ENCODE measurements around the gene NUP85. TPM values are rescaled to one million over a fixed set of nuclear protein-coding genes. Genes with fewer than 3 reads are reported as not detected.

NUP85 gene
- total and polyA plus RNA-seq, 2 donors (not counting 3 experiments of a cell fraction or from before 2014, with no cell fraction given), result 105 to 120 TPM

- no peaks in the 10 kb centered on the region for H3K4me1 ChIP-seq (ENCODE audit: control insufficient read depth, extremely low read depth, insufficient read depth, low read length)
- no peaks in the 10 kb centered on the region for H3K9me3 ChIP-seq (replicated peaks; ENCODE audit: control insufficient read depth, insufficient read depth, low read length)
- H3K79me2 ChIP-seq (ENCODE audit: control insufficient read depth, insufficient read depth, low read length), result no peaks in the 10 kb centered on the region
- BruUV-seq (replicated peaks), result no TSS peak
- dilution Hi-C loops (cut with MboI; ENCODE audit: extremely low pct_ligation_motif_present, low sequenced_read_pairs), result no loop called here
- H3K27ac ChIP-seq (ENCODE audit: insufficient read depth, low read depth, low read length), result no peak overlapping the region
- intact Hi-C loops (cut with micrococcal nuclease), result loop anchor here (2.0 kb wide), 1 partner anchor 163 kb away; the partner anchor contains the start of gene GRB2
- H3K27me3 ChIP-seq (ENCODE audit: control insufficient read depth in 2 of 2, insufficient read depth in 2 of 2, low read length in 2 of 2), result no peaks in the 10 kb centered on the region
- ChIA-PET POLR2A (interaction anchor here (0.5 kb wide), 1 partner anchor 169 kb away, joined by 3 read pairs; no protein-coding TSS in a partner anchor), CTCF (interaction anchor here (0.9 to 7.6 kb wide), 6 partner anchors 8 to 171 kb away, joined by 3 to 91 read pairs (median 4); partner anchors contain the start of gene MIF4GD)
- no peak overlapping the region for H2AFZ ChIP-seq (ENCODE audit: low read depth, low read length)
- peaks cover 5 to 68% of the 10 kb centered on the region in 2 experiments for H3K36me3 ChIP-seq (ENCODE audit: control insufficient read depth in 2 of 2, extremely low read depth in 1 of 2, insufficient read depth in 2 of 2, low read length in 2 of 2)
- DNase-seq (ENCODE audit: low read depth, low spot score), result no peak
- H3K9me1 ChIP-seq (replicated peaks; ENCODE audit: control insufficient read depth, extremely low read depth, insufficient read depth, low read length), result no peaks in the 10 kb centered on the region
- FAIRE-seq, result no peak
- H3K9ac ChIP-seq (replicated peaks; ENCODE audit: extremely low read depth, insufficient read depth, low read length), result no peak overlapping the region
- no peak overlapping the region for H3K4me3 ChIP-seq (replicated peaks in 1 of 3; ENCODE audit: insufficient read depth in 1 of 3, low read depth in 1 of 3, low read length in 3 of 3)
- no peaks in the 10 kb centered on the region for H4K20me1 ChIP-seq (replicated peaks; ENCODE audit: control insufficient read depth, extremely low read depth, insufficient read depth, low read length)
- H3K4me2 ChIP-seq (ENCODE audit: insufficient read depth, low read length), result no peak overlapping the region
- no peak for TF ChIP-seq MYC (IDR thresholded peaks at IDR 0.05; ENCODE audit: low read depth, low read length)
- no peak for TF ChIP-seq CTCF (IDR thresholded peaks at IDR 0.05; ENCODE audit: extremely low read depth in 1 of 2, insufficient read depth in 1 of 2, low read depth in 1 of 2, low read length in 2 of 2)
- TF ChIP-seq POLR2AphosphoS5 (IDR thresholded peaks at IDR 0.05; ENCODE audit: insufficient read depth, low read depth, low read length), result no peak
- no peak for TF ChIP-seq GATA2 (IDR thresholded peaks at IDR 0.05; ENCODE audit: insufficient read depth, insufficient read length, low read depth, low read length)
These were observed 36.0 kb downstream of the NUP85 start for GRCh38 chr17:75241502-75241901.

GRCh38 chr17:75241996-75242460 lies 36.5 kb downstream of the NUP85 start:
- Histone ChIP-seq H2AFZ (ENCODE audit: low read depth, low read length) (no peak overlapping the region), H3K27me3 (ENCODE audit: control insufficient read depth in 2 of 2, insufficient read depth in 2 of 2, low read length in 2 of 2) (no peaks in the 10 kb centered on the region), H3K4me3 (replicated peaks in 1 of 3; ENCODE audit: insufficient read depth in 1 of 3, low read depth in 1 of 3, low read length in 3 of 3) (no peak overlapping the region), H4K20me1 (replicated peaks; ENCODE audit: control insufficient read depth, extremely low read depth, insufficient read depth, low read length) (no peaks in the 10 kb centered on the region), H3K36me3 (ENCODE audit: control insufficient read depth in 2 of 2, extremely low read depth in 1 of 2, insufficient read depth in 2 of 2, low read length in 2 of 2) (peaks cover 5 to 67% of the 10 kb centered on the region in 2 experiments), H3K9me1 (replicated peaks; ENCODE audit: control insufficient read depth, extremely low read depth, insufficient read depth, low read length) (no peaks in the 10 kb centered on the region), H3K9me3 (replicated peaks; ENCODE audit: control insufficient read depth, insufficient read depth, low read length) (no peaks in the 10 kb centered on the region), H3K4me1 (ENCODE audit: control insufficient read depth, extremely low read depth, insufficient read depth, low read length) (no peaks in the 10 kb centered on the region), H3K4me2 (ENCODE audit: insufficient read depth, low read length) (no peak overlapping the region), H3K27ac (ENCODE audit: insufficient read depth, low read depth, low read length) (no peak overlapping the region), H3K9ac (replicated peaks; ENCODE audit: extremely low read depth, insufficient read depth, low read length) (no peak overlapping the region), H3K79me2 (ENCODE audit: control insufficient read depth, insufficient read depth, low read length) (no peaks in the 10 kb centered on the region)
- ChIA-PET CTCF (interaction anchor here (0.9 to 7.6 kb wide), 6 partner anchors 8 to 170 kb away, joined by 3 to 91 read pairs (median 4); partner anchors contain the start of gene MIF4GD), POLR2A (interaction anchor here (0.5 kb wide), 1 partner anchor 169 kb away, joined by 3 read pairs; no protein-coding TSS in a partner anchor)
- FAIRE-seq (no peak), DNase-seq (ENCODE audit: low read depth, low spot score) (no peak)
- dilution Hi-C loops (cut with MboI; ENCODE audit: extremely low pct_ligation_motif_present, low sequenced_read_pairs) (no loop called here), intact Hi-C loops (cut with micrococcal nuclease) (loop anchor here (2.0 kb wide), 1 partner anchor 163 kb away; the partner anchor contains the start of gene GRB2)
- no TSS peak for BruUV-seq (replicated peaks)
- TF ChIP-seq MYC (IDR thresholded peaks at IDR 0.05; ENCODE audit: low read depth, low read length) (no peak), CTCF (IDR thresholded peaks at IDR 0.05; ENCODE audit: extremely low read depth in 1 of 2, insufficient read depth in 1 of 2, low read depth in 1 of 2, low read length in 2 of 2) (no peak), GATA2 (IDR thresholded peaks at IDR 0.05; ENCODE audit: insufficient read depth, insufficient read length, low read depth, low read length) (no peak), POLR2A (IDR thresholded peaks at IDR 0.05; ENCODE audit: low read depth, low read length) (no peak), FOS (IDR thresholded peaks at IDR 0.05; ENCODE audit: borderline replicate concordance, insufficient read depth, low read length) (no peak), EZH2 (IDR thresholded peaks at IDR 0.05; ENCODE audit: borderline replicate concordance, low read depth, low read length, severe bottlenecking) (no peak)
